COLO668 (cell line): ENCODE measurements around the gene HERC6.
"Not testable (repeated sequence)": the region's sequence is repeated elsewhere in the genome, so short reads cannot be mapped to it uniquely, and the experiment has no call there.

Experiments
- DNase-seq: peaks from one replicate; lab custom pipeline; 2025; ENCODE audit not compliant: unreplicated experiment; lab: John Stamatoyannopoulos, UW

HERC6 gene

GRCh38 chr4:88445252-88445651, 66.6 kb downstream of the HERC6 start:
- no peak for DNase-seq

GRCh38 chr4:88446124-88446523, 67.5 kb downstream of the HERC6 start:
- no peak for DNase-seq

- DNase-seq, result no peak
Observed at GRCh38 chr4:88447371-88448095, 68.9 kb downstream of the HERC6 start.

GRCh38 chr4:88448211-88448765, 69.6 kb downstream of the HERC6 start:
- DNase-seq, result not testable (repeated sequence)

- DNase-seq, result no peak
Observed at GRCh38 chr4:88448889-88449288, 70.2 kb downstream of the HERC6 start.

DNA sequence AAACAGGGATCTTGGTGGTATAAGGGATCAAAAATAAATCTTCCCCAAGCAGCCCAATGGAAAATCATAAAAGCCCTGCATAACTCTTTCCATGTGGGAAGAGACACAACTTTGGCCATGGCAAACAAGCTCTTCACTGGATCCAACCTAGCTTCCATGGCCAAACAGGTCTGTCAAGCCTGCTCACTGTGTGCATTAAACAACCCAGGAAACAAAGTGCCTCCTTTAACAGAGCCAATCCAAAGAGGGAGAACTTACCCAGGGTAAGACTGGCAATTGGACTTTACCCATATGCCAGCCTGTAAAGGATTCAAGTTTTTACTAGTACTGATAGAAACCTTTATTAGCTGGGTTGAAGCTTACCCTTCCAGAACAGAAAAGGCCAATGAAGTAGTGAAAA, 70.6 kb downstream of the HERC6 start:
- no peak for DNase-seq

DNA sequence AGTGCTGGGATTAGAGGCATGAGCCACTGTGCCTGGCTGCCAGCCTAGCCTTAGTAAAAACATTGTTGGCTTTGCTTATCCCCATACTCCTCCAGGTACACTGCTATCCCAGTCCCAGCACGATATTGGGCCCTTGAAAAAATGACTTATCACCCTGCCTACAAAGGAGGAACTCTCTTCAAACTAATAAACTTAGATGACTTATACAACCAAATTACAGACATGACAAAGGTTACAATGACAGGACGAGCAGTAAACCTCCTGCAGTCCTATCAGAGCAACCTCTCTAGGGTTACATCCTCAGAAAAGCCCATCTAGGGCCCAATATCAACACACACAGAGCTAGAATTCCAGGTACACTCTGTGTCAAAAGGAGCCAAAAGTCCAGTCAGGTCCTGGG, 72.6 kb downstream of the HERC6 start:
- no peak for DNase-seq

DNA sequence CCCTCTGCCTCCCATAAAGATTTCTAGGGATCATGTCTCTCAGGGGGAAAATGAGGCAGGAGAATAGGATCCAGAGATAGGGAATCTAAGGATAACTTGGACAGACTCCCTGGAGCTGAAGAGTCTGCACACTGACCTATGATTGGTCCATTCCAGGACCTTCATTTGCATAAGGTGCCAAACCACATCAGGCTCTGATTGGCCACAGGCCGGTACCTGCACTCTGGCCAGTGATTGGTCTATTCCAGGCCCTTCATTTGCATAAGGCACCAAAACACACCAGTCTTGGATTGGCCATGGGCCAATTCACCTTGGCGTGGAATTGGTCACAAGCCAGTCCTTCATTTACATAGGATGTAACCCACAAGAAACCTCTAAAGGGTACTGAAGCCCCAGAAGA, 74.3 kb downstream of the HERC6 start:
- no peak for DNase-seq

- peak; percentile 89 for DNase-seq
Observed at GRCh38 chr4:88456670-88457306, 78.1 kb downstream of the HERC6 start, which contains the start of gene HERC5. TSS of gene HERC5 (plus strand) at chr4:88457119. CDS start at chr4:88457270, 151 bp downstream.

- peak; percentile 78 for DNase-seq
Observed at GRCh38 chr4:88457307-88458103, 78.9 kb downstream of the HERC6 start.

DNA sequence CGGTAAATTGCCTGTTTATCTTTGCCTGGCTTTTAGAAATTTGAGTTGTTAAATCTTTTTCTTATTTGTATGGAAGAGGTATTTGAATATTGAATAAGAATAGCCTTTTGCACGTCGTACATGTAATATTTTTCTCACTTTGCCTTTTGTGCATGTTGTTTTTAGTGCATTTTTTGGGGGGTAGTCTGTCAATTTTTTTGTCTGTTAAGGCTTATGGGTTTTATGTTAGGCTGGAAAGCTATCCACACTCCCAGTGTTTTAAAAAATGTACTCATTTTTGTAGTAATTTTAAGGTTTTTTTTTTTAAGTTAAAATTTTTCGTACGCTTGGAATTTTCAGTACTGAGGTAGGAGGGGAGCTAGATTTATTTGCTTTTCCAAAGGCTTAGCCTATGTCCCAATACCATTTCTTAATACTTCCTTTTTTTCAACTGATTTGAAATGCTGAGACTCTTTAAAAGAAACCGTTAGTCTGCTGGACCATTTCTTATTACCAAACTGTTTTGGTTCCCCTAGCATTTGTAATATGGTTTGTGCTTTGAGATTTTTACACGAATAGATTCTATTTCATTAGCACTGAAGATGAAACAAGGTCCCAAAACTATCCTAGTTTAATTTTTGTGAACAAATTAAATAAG, 79.6 kb downstream of the HERC6 start:
- DNase-seq, result no peak

- DNase-seq, result no peak
Observed at GRCh38 chr4:88465653-88466192, 87.1 kb downstream of the HERC6 start.

DNA sequence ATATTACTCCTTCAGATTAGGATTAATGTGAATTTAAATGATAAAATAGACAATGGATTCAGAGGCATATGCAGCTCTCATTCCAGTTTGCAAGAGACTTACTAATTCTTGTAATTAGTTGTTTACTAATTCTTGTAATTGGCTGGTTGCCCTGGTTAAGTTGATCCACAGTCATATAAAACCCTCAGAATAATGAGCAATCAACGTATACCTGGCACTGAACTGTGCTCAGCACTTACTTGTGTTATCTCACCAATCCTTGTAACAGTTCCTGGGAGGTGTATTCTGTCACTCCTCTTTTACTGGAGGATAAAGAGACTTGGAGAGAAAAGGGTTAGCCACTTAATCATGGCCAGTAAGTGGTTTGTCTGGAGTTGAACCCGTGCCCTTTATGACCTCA, 88.7 kb downstream of the HERC6 start:
- DNase-seq, result no peak

- DNase-seq, result no peak
Observed at GRCh38 chr4:88477229-88477860, 98.7 kb downstream of the HERC6 start.

DNA sequence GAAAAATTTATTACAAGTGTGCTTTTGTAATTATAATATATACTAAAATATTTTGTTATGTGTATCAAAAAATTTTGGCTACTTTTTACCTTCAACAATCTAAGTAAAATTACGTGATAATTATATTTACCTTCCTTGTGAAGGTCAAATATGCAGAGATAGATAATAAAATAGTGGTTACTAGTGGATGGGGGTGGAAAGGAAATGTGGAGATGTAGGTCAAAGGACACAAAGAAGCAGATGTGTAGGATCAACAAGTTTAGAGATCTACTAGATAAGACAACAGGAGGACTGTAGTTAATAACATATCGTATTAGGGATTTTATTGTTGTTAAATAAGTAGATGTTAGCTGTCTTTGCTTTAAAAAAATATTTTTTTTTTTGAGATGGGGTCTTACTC, 99.6 kb downstream of the HERC6 start:
- DNase-seq, result no peak

DNA sequence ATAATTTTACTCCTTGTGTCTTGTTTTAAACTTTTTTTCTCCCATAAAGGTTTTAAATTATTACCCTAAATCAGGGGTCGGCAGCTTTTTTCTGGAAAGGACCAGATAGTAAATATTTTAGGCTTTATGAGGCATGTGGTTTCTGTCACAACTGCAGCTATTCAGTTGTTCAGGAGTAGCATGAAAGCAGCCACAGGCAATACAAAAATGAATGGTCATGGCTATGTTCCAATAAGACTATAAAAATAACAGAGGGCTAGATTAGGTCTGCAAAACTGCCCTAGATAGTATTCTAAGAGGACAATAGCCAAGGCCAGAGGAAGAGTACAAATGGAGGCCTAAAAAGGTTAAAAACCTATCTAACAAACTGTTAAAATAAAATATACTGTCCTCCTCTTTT, 102.9 kb downstream of the HERC6 start:
- DNase-seq, result no peak

GRCh38 chr4:88489100-88489761, 110.6 kb downstream of the HERC6 start:
- DNase-seq, result no peak
